Myocyte (in vitro differentiated cells): ENCODE results near the gene DSG1. TPM values are rescaled to one million over a fixed set of nuclear protein-coding genes. Genes with fewer than 3 reads are reported as not detected.
"Not testable (repeated sequence)": the region's sequence is repeated elsewhere in the genome, so short reads cannot be mapped to it uniquely, and the experiment has no call there.

Source experiments
- DNase-seq: peaks from one replicate; pipeline ENCODE4 v3.0.0-alpha.2; 2012; ENCODE audit warnings: low read depth
- polyA plus RNA-seq: library from polyadenylated mRNA; unstranded; fragments of >200 nt; gene quantifications from one replicate; pipeline ENCODE4 v1.2.1, GENCODE V29; 2012; ENCODE audit warnings: missing spikeins
- total RNA-seq: library from RNA; depleted of rRNA; stranded (reverse); fragments of >200 nt; gene quantifications from 2 replicates; pipeline ENCODE4 v1.2.3, GENCODE V29; 2014

DSG1 gene
- not detected in 2 replicates for total RNA-seq
- not detected for polyA plus RNA-seq

GRCh38 chr18:31317860-31318259 is at the start of gene DSG1:
DSG1 (plus strand) TSS chr18:31318160; CDS start chr18:31318301, 141 bp downstream.
- no peak for DNase-seq

GRCh38 chr18:31268985-31269406 is 49.0 kb upstream of the DSG1 start:
- DNase-seq, result no peak

- no peak for DNase-seq
These were observed 48.4 kb upstream of the DSG1 start for GRCh38 chr18:31269566-31269965.

- DNase-seq, result no peak
These were observed 47.4 kb upstream of the DSG1 start for GRCh38 chr18:31270578-31270977.

- DNase-seq, result no peak
These were observed 44.0 kb upstream of the DSG1 start for GRCh38 chr18:31273812-31274527.

GRCh38 chr18:31274931-31275330 is 43.0 kb upstream of the DSG1 start:
- DNase-seq, result no peak

GRCh38 chr18:31275722-31276463 is 42.1 kb upstream of the DSG1 start:
- no peak for DNase-seq

GRCh38 chr18:31278609-31279071 is 39.3 kb upstream of the DSG1 start:
- DNase-seq, result no peak

GRCh38 chr18:31280502-31280901 is 37.5 kb upstream of the DSG1 start:
- no peak for DNase-seq

GRCh38 chr18:31281437-31281836 is 36.5 kb upstream of the DSG1 start:
- DNase-seq, result no peak

GRCh38 chr18:31289446-31289845 is 28.5 kb upstream of the DSG1 start:
- DNase-seq, result not testable (repeated sequence)

GRCh38 chr18:31291688-31292087 is 26.3 kb upstream of the DSG1 start:
- DNase-seq, result no peak

GRCh38 chr18:31294199-31294747 is 23.7 kb upstream of the DSG1 start:
- DNase-seq, result no peak

GRCh38 chr18:31297248-31297647 is 20.7 kb upstream of the DSG1 start:
- no peak for DNase-seq

- DNase-seq, result no peak
These were observed 16.7 kb upstream of the DSG1 start for GRCh38 chr18:31301201-31301655.

GRCh38 chr18:31302991-31303390 is 15.0 kb upstream of the DSG1 start:
- DNase-seq, result no peak

- DNase-seq, result no peak
These were observed 14.2 kb upstream of the DSG1 start for GRCh38 chr18:31303771-31304170.

GRCh38 chr18:31309115-31309514 is 8.8 kb upstream of the DSG1 start:
- no peak for DNase-seq

GRCh38 chr18:31316974-31317373 is 986 bp upstream of the DSG1 start:
- no peak for DNase-seq

- no peak for DNase-seq
These were observed 3.8 kb downstream of the DSG1 start for GRCh38 chr18:31321719-31322118.

- DNase-seq, result no peak
These were observed 7.1 kb downstream of the DSG1 start for GRCh38 chr18:31325051-31325450.

GRCh38 chr18:31329787-31330438 is 12.0 kb downstream of the DSG1 start:
- DNase-seq, result no peak
